Measurements from ENCODE around the gene KDM4B. TPM values are rescaled to one million over a fixed set of nuclear protein-coding genes. Genes with fewer than 3 reads are reported as not detected.

KDM4B gene
- total and polyA plus RNA-seq, 2 donors (not counting 1 experiment from before 2014, with no cell fraction given), result 75.5 to 205 TPM

DNA sequence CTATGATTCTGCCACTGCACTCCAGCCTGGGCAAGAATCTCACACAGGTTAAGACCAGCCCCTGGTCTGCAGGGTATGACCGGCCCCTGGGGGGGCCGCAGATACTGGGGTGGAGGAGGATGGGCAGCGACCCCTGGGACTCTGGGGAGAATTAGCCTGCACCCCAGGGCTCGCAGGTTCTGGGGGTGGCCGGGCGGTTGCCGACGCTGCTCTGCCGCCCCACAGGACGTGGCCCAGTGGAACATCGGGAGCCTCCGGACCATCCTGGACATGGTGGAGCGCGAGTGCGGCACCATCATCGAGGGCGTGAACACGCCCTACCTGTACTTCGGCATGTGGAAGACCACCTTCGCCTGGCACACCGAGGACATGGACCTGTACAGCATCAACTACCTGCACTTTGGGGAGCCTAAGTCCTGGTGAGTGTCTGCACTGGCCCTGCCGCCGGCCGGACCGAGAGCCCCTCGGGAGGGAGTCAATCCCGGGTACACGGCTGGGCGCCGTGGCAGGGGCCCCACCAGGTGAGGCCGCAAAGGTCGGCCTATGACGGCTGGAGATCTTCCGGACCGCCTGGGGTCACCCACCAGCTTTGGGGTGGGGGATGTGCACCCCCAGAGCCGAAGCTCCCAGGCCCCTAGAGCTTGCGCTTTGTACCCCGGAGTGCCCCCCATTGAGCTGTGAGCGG, 78.5 kb downstream of the KDM4B start:
- Histone ChIP-seq H3K27ac (ENCODE audit: low read length in 2 of 2) (no peak overlapping the region), H3K36me3 (replicated peaks in 1 of 2; ENCODE audit: control extremely low read depth in 1 of 2, control insufficient read depth in 1 of 2, extremely low read depth in 1 of 2, insufficient read depth in 2 of 2, low read length in 1 of 2) (peaks cover 0 to 23% of the 10 kb centered on the region in 2 experiments), H4K20me1 (ENCODE audit: control insufficient read depth, insufficient read depth, low read length, poor library complexity, severe bottlenecking) (peaks cover 59% of the 10 kb centered on the region), H3K4me3 (ENCODE audit: control extremely low read depth in 1 of 5, extremely low read depth in 1 of 5, insufficient read depth in 1 of 5, low read depth in 2 of 5, low read length in 4 of 5) (no peak overlapping the region), H3K9ac (ENCODE audit: low read length) (no peak overlapping the region), H2AFZ (ENCODE audit: insufficient read depth, low read depth, low read length, poor library complexity, severe bottlenecking) (no peak overlapping the region), H3K27me3 (replicated peaks in 1 of 4; ENCODE audit: control extremely low read depth in 1 of 4, control insufficient read depth in 3 of 4, insufficient read depth in 4 of 4, low read length in 3 of 4) (no peaks in the 10 kb centered on the region), H3K4me1 (ENCODE audit: control insufficient read depth in 2 of 2, insufficient read depth in 2 of 2, low read length in 2 of 2) (peaks cover 12 to 37% of the 10 kb centered on the region in 2 donors), H3K4me2 (replicated peaks; ENCODE audit: low read depth, low read length, poor library complexity, severe bottlenecking) (no peak overlapping the region), H3K9me3 (ENCODE audit: control extremely low read depth in 1 of 3, control insufficient read depth in 2 of 3, insufficient read depth in 1 of 3, low read length in 2 of 3) (no peaks in the 10 kb centered on the region), H3K79me2 (ENCODE audit: control insufficient read depth, insufficient read depth, low read length) (peaks cover 51% of the 10 kb centered on the region)
- DNase-seq, result no peak
- Mint-ChIP-seq H3K4me3 (no peak overlapping the region), H3K27me3 (no peaks in the 10 kb centered on the region), H3K27ac (no peak overlapping the region), H3K4me1 (peaks cover 17% of the 10 kb centered on the region), H3K9me3 (ENCODE audit: insufficient read depth) (no peaks in the 10 kb centered on the region)
- CTCF ChIA-PET, result interaction anchor here (0.6 to 11.7 kb wide), 6 partner anchors 9 to 113 kb away, joined by 3 to 102 read pairs (median 6); no protein-coding TSS in a partner anchor
- ATAC-seq (ENCODE audit: low read depth), result no peak
- POLR2A ChIA-PET, result interaction anchor here (0.9 kb wide), 1 partner anchor 107 kb away, joined by 3 read pairs; no protein-coding TSS in a partner anchor
- no peak for TF ChIP-seq CTCF (IDR thresholded peaks at IDR 0.05)
- no peak for TF ChIP-seq EZH2 (IDR thresholded peaks at IDR 0.05; ENCODE audit: borderline replicate concordance, insufficient read depth, low read depth, low read length, poor library complexity, severe bottlenecking)
- 98% methylated on average over 37 of the region's 39 CpGs for WGBS (ENCODE audit: insufficient coverage)
- intact Hi-C loops (cut with micrococcal nuclease), result loop anchor here (10.0 kb wide), 1 partner anchor 307 kb away; no protein-coding TSS in a partner anchor

All from B cell (primary cell).